T-helper 1 cell treated with Interleukin-12 subunit alpha and Interleukin-12 subunit beta and Interleukin-4 antibody, amounts not matched to agents 30 μg/mL and 1 μg/mL, for 36 hours (primary cell): Measurements from ENCODE around the gene CD300A.
A peak's percentile ranks its signal among the peaks of the same experiment; 100 is the strongest.

Experiments used
- H3K27ac Mint-ChIP-seq: one replicate; pipeline ENCODE4 v1.8.0; 2021; ENCODE audit warnings: mild to moderate bottlenecking, mixed read lengths
- H3K27me3 Mint-ChIP-seq: one replicate; pipeline ENCODE4 v1.8.0; 2021; ENCODE audit warnings: low read depth, mixed read lengths
- H3K36me3 Mint-ChIP-seq: one replicate; pipeline ENCODE4 v1.8.0; 2021; ENCODE audit warnings: low read depth, mixed read lengths
- H3K4me1 Mint-ChIP-seq: one replicate; pipeline ENCODE4 v1.8.0; 2021; ENCODE audit warnings: low read depth, mixed read lengths
- H3K4me3 Mint-ChIP-seq: one replicate; pipeline ENCODE4 v1.8.0; 2021; ENCODE audit warnings: mild to moderate bottlenecking, moderate library complexity, mixed read lengths
- H3K9me3 Mint-ChIP-seq: one replicate; pipeline ENCODE4 v1.8.0; 2021; ENCODE audit warnings: mixed read lengths

The CD300A gene

DNA sequence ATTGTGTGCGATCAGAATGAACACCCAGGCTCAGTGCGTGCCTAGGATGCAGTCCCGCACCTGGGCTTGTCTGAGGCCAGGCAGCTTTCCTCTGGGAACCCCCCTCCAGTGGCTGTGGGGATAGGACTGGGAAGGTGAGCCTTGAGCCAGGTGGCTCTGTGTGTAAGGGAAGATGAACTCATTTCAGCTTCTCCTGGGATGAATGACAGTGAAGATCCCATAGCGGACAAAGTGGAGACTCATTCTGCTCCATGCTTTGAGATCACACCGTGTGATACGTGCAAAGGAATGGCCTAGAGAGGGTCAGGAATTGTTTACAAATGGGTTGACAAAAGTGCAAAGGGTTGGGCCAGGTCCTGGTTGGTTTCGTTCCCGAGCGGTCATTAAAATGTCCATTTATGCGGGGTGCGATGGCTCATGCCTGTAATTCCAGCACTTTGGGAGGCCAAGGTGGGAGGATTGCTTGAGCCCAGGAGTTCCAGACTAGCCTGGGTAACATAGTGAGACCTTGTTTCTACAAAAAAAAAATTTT lies 18.7 kb upstream of the CD300A start:
- no peak overlapping the region for H3K4me3 Mint-ChIP-seq
- peaks cover 15% of the 10 kb centered on the region for H3K27me3 Mint-ChIP-seq
- no peaks in the 10 kb centered on the region for H3K9me3 Mint-ChIP-seq
- H3K27ac Mint-ChIP-seq: no peak overlapping the region
- H3K4me1 Mint-ChIP-seq: peaks cover 4% of the 10 kb centered on the region
- no peaks in the 10 kb centered on the region for H3K36me3 Mint-ChIP-seq

DNA sequence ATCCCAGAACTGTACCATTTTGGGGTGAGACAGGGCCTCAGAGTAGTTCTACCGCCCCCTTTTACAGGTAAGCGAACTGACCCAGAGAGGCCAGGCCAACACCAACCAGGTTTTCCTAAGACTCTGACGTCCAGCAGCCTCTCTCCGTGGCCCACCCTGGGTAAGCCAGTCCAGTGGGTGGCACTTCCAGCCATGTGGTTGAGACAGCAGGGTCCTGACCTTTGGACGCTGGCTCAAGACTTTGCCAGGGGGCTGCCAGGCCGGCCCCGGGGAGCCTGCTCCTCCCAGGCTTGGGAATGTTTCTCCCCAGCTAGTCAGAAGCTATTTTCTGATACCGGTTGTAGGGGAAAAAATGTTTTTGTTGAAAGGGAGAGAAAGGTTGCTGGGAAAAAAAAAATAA lies 17.7 kb upstream of the CD300A start:
- Mint-ChIP-seq H3K4me1 (peaks cover 6% of the 10 kb centered on the region), H3K27me3 (peaks cover 17% of the 10 kb centered on the region), H3K4me3 (no peak overlapping the region), H3K27ac (no peak overlapping the region), H3K9me3 (no peaks in the 10 kb centered on the region), H3K36me3 (no peaks in the 10 kb centered on the region)

GRCh38 chr17:74449306-74449705 lies 17.1 kb upstream of the CD300A start:
- Mint-ChIP-seq H3K4me1 (peaks cover 6% of the 10 kb centered on the region), H3K9me3 (no peaks in the 10 kb centered on the region), H3K4me3 (no peak overlapping the region)

DNA sequence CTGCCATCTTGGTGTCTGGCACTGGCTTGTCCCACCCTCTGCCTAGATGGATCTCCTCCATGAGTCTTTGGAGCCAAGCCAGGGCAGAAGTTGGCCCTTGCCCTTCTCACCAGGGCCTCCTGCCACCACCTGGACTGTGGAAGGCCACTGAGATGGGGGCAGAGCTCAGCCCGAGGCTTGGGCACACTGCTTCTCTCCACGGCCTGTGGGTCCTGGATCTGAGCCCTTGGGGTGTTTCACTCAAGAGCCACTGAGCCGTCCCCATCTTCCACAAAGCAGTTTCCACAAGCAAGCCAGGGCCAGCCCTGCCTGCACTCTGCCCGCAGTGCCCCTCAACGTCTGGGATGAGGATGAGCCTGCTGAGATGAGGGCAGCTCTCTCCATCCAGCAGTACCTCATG lies 16.7 kb upstream of the CD300A start:
- no peak overlapping the region for H3K4me3 Mint-ChIP-seq
- H3K27me3 Mint-ChIP-seq: peaks cover 17% of the 10 kb centered on the region
- peaks cover 6% of the 10 kb centered on the region for H3K4me1 Mint-ChIP-seq
- no peaks in the 10 kb centered on the region for H3K36me3 Mint-ChIP-seq
- no peak overlapping the region for H3K27ac Mint-ChIP-seq
- H3K9me3 Mint-ChIP-seq: no peaks in the 10 kb centered on the region

More at GRCh38 chr17:74449306-74449705, 17.1 kb upstream of the CD300A start:
- no peak overlapping the region for H3K27ac Mint-ChIP-seq
- peaks cover 17% of the 10 kb centered on the region for H3K27me3 Mint-ChIP-seq
- H3K36me3 Mint-ChIP-seq: no peaks in the 10 kb centered on the region

DNA sequence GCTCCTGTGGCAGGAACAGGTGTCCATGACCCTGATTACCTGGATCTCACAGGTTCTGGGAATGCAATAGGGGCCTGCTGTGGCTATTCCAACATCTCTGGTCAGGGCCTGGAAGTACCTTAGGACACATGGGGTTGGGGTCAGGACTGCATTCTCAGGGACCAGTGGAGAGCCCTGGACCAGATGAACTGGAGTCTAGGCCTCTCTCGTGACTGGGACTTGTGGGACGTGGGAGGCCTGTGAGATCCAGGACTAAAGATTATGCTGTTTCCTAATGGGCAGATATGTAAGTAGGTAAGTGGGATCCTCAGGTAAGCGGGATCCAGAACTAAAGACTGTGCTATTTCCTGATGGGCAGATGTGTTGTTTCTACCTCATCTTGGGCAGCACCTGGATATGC lies 16.2 kb upstream of the CD300A start:
- Mint-ChIP-seq H3K9me3 (no peaks in the 10 kb centered on the region), H3K27me3 (peaks cover 17% of the 10 kb centered on the region), H3K27ac (no peak overlapping the region), H3K4me1 (peaks cover 6% of the 10 kb centered on the region), H3K36me3 (no peaks in the 10 kb centered on the region), H3K4me3 (no peak overlapping the region)

DNA sequence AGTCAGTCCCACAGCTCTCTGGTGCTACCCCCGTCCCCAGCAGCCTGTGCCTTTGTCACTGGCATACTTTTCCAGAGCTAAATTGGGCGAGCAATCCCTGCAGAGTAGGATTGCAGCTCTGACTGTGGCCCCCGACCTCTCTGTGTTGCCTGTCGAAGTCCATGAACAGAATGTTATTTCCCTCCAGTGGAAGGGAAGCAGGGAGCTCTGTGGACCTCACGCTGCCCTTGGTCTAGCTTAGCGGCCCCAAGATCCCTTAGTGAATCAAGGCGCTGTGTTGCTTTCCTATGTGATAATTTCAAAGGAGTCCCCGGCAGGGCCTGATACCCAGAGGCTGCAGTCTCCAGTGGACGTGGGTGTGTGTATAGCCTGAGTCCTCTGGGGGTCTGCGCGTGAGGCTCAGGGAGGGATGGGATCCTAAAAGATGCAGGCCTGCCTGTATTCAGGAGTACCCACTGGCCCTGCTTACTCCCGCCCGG lies 15.5 kb upstream of the CD300A start:
- Mint-ChIP-seq H3K4me3 (no peak overlapping the region), H3K4me1 (peaks cover 6% of the 10 kb centered on the region), H3K9me3 (no peaks in the 10 kb centered on the region), H3K27ac (no peak overlapping the region), H3K36me3 (no peaks in the 10 kb centered on the region), H3K27me3 (peaks cover 21% of the 10 kb centered on the region)

DNA sequence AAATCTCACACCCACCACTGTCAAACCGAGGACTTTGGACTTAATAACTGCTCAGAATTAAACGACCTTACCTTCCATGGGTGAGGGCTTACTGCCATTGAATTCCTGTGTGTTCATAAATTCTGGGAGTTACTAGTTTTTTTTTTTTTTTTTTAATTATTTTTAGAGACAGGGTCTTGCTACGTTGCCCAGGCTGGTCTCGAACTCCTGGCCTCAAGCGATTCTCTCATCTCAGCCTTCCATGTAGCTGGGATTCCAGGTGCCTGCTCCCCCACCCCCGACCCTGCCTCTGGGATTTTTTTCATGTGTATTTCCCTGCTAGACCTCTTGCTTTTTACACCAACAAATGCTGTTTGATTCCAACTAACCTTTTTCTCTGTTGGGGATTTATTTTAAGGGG lies 14.9 kb upstream of the CD300A start:
- H3K36me3 Mint-ChIP-seq: no peaks in the 10 kb centered on the region
- H3K9me3 Mint-ChIP-seq: no peaks in the 10 kb centered on the region
- H3K27me3 Mint-ChIP-seq: peaks cover 23% of the 10 kb centered on the region
- no peak overlapping the region for H3K27ac Mint-ChIP-seq
- H3K4me3 Mint-ChIP-seq: no peak overlapping the region
- H3K4me1 Mint-ChIP-seq: peaks cover 8% of the 10 kb centered on the region

GRCh38 chr17:74452033-74452840 lies 14.2 kb upstream of the CD300A start:
- Mint-ChIP-seq H3K4me1 (peaks cover 8% of the 10 kb centered on the region), H3K4me3 (peak overlapping the region; percentile 62), H3K9me3 (no peaks in the 10 kb centered on the region), H3K27ac (peak overlapping the region; percentile 14), H3K27me3 (peaks cover 20% of the 10 kb centered on the region), H3K36me3 (no peaks in the 10 kb centered on the region)

- Mint-ChIP-seq H3K27me3 (peaks cover 20% of the 10 kb centered on the region), H3K27ac (no peak overlapping the region), H3K9me3 (no peaks in the 10 kb centered on the region), H3K4me3 (peak overlapping the region; percentile 41), H3K4me1 (peaks cover 10% of the 10 kb centered on the region), H3K36me3 (no peaks in the 10 kb centered on the region)
Measured at GRCh38 chr17:74452841-74453661, 13.4 kb upstream of the CD300A start.

- Mint-ChIP-seq H3K9me3 (no peaks in the 10 kb centered on the region), H3K27me3 (peaks cover 23% of the 10 kb centered on the region), H3K4me1 (peaks cover 16% of the 10 kb centered on the region), H3K36me3 (no peaks in the 10 kb centered on the region), H3K27ac (no peak overlapping the region), H3K4me3 (no peak overlapping the region)
Measured at GRCh38 chr17:74453665-74454196, 12.7 kb upstream of the CD300A start.

DNA sequence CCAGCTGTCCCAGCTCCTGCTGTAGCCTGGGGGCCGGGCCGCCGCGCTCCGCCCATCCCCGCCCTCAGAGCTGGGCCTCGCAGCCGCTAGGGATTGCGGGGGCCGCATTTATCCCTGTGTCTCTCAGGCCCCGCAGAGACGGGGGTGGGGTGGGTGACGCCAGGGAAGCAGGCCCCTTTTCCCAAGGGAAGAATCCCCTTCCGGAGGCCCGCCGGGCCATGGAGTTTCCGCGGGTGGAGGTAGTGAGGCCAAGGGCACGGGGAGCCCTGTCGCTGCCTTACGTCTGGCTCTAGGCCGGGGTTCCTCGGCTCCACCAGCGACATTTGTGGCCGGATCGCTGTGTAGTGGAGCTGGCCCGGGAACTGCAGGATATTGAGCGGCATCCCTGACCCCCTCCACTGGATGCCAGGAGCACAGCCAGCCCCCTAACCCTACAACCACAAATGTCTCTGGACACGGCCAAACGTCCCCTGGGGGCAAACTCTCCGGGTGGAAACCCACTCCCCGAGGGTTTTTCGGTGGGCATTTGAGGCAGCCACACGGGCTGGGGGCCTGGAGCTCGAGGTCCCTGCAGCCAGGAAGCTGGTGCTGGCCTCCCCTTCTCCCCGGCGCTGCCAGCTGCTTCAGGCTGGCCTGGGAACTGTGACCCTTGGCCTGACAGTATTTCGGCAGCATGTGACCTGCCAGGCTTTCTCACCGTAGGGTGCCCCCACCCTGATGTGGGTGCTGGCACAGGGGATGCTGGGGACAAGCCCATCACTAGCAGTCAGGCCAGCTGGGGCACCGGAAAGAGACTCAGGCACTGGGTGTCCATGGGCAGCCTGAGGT lies 12.0 kb upstream of the CD300A start:
- Mint-ChIP-seq H3K4me1 (peaks cover 22% of the 10 kb centered on the region), H3K9me3 (no peaks in the 10 kb centered on the region), H3K4me3 (peak overlapping the region; percentile 21), H3K27me3 (peaks cover 27% of the 10 kb centered on the region), H3K36me3 (no peaks in the 10 kb centered on the region), H3K27ac (peak overlapping the region; percentile 36)

DNA sequence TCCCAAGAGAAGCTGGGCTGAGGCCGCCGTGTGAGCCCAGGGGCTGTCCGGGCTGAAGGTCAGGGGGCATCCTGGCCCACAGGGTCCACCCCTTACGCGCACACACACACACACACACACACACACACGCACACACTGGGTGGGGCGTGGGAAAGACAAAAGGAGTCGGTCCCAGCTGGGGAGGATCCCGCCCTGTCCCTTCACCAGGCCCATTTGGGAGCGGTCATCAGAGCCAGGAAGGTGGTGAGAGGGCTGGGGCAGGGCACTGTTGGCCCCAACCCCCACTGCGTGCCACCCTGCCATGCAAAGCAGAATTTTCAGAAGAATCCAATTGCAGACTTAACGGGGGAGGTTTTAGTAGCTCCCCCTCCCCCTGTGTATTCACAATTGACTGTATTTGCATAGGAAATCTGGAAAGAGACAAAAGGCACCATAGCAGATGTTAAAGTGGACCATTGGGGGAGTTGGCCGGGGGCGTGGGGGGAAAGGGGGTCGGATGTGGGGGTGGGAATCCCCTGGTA lies 11.3 kb upstream of the CD300A start:
- Mint-ChIP-seq H3K9me3 (no peaks in the 10 kb centered on the region), H3K27me3 (peaks cover 29% of the 10 kb centered on the region), H3K4me1 (peaks cover 23% of the 10 kb centered on the region), H3K27ac (no peak overlapping the region), H3K4me3 (no peak overlapping the region), H3K36me3 (peaks cover under 1% of the 10 kb centered on the region)

DNA sequence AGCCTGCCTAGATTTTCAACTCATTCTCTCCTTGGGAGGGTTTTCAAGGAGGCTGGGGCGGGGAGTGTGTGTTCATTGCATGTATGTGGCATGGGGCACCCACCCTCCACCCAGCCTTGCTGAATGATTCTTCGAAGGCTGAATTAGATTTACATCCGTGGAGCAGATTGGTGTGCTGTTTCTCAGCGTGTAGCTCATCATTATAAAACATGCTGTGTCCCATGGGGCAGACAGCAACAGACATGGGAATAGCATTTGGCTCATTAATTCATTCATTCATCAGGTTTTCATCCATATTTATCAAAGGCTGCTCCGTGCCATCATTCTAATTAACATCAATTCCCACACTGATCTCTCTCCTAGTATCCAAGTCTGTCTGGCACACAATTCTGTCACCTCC lies 10.6 kb upstream of the CD300A start:
- Mint-ChIP-seq H3K4me3 (no peak overlapping the region), H3K4me1 (peaks cover 25% of the 10 kb centered on the region), H3K9me3 (no peaks in the 10 kb centered on the region), H3K27me3 (peaks cover 30% of the 10 kb centered on the region), H3K36me3 (peaks cover 2% of the 10 kb centered on the region), H3K27ac (no peak overlapping the region)
